GM18907 (cell line): ENCODE measurements around the gene NSD2.

Source experiments
- ATAC-seq: cut with Tn5 transposase; IDR thresholded peaks from one replicate; pipeline ENCODE4 v1.9.1; 2021; ENCODE audit warnings: mild to moderate bottlenecking, moderate library complexity; ENCODE audit not compliant: unreplicated experiment

Gene NSD2

DNA sequence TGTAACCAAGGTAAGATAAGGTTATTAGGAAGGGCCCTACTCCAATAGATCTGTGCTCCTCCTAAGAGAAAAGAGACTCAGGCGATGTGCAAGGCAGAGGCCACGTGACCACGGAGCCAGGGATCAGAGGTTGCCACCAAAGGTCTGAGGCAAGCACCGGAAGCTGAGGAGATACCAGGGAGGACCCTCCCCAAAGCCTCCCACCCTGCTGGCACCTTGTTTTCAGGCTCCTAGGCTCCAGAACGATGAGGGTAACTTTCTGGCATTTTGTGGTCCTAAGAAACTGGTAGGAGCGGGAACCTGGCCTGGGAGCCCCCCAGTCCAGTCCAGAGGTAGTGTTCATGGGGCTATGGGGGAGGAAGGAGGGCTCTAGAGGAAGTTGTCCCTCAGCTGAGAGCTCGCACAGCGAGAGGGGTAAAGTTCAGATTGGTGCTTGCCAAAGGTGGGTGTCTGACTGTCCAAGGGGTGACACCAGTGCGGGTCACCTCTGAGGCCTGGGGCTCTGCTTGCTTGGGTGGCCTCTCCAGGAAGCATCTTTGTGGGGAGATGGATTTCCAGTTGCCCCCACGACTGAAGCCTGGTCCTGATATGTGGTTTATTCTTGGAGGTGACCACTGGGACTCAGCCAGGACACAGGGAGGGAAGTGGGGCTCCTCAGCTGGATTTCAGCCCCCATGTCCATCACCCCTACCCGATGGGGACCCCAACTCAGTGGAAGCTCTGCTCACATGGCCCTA, 7.7 kb upstream of the NSD2 start:
- no peak for ATAC-seq

DNA sequence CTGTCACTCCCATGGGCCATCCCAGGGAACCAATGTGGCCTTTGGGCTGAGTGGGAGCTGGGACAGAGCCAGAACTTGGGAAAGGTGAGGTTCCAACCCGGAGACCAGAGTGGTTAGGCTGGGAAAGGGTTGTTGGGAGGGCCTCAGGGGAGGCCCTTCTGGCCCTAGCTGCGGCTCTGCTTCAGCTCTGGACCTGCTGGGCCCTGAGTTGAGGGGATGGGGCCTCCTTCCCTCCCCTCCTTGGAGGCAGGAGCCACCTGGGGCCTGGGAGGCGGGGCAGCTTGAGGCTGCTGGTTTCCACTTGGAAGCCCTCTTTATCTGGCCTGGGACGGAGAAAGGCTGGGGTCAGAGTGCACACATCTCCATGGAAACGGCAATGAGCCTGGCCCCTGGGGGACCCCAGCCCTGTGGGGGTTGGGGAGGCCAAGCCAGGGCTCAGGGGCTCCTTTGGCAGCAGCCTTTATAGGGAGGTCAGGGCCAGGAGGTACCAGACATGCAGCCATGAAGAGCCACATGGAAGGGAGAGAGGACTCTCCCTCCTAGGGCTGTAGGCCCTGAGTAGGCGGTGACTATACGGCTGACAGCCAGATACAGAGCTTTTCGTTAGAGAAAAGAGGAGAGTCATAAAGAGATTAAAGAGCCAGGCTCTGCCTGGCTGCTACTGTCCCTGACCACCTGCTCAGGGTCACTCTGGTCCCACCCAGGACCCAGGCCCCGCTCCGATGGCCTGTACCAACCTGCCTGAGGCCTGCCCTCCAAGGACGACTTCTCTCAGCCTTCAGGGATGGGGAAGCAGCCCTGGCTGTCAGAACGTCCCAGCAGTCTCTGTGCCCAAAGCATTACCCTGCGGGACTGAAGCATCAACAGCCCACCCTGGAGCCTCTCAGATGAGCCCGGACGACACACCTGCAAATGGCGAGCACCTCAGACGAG, 6.9 kb upstream of the NSD2 start:
- no peak for ATAC-seq

DNA sequence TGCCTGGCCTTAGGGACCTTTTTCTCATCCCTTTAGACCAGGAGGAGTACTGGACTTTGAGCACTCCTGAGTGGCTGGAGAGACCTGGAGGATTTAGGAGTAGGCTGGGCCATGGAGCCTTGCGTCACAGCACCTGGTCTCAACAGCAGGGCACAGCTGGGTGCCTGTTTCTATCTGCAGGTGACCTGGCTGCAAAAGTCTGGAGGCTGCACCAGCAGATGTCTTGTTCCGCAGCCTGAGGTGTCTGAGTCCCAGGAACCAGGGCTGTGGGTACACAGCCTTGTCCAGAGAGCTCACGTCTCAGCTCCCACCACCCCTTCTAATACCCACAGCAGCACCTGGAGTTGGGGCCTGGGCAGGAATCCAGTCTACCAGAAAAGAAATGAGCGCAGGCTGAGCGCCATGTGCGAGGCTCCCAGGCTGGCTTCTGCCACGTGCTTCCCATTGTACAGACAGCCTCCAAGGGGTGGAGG, 5.0 kb upstream of the NSD2 start:
- ATAC-seq, result no peak

DNA sequence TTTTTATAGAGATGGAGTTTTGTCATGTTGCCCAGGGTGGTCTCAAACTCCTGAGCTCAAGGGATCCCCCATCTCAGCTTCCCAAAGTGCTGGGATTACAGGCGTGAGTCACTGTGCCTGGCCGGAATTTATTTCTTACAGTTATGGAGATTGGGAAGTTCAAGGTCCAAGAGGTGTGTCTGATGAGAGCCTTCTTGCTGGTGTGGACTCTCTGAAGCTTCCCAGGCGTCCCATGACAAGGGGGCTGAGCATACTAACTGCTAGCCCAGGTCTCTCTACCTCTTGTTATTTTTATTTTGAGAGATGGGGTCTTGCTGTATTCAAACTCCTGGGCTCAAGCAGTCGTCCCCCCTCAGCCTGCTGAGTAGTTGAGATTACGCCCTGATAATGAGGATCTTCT, 2.9 kb upstream of the NSD2 start:
- ATAC-seq, result no peak

DNA sequence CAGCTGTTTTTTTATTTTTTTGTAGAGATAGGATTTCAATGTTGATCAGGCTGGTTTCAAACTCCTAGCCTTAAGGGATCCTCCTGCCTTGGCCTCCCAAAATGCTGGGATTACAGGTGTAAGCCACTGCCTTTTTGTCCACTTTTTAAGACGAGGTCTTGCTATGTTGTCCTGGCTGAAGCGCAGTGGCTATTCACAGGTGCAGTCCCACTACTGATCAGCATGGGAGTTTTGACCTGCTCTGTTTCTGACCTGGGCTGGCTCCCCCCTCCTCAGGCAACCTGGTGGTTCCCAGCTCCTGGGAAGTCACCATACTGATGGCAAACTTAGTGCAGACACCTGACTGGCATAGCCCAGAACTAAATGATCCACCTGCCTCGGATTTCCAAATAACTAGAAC, 2.3 kb upstream of the NSD2 start:
- no peak for ATAC-seq

DNA sequence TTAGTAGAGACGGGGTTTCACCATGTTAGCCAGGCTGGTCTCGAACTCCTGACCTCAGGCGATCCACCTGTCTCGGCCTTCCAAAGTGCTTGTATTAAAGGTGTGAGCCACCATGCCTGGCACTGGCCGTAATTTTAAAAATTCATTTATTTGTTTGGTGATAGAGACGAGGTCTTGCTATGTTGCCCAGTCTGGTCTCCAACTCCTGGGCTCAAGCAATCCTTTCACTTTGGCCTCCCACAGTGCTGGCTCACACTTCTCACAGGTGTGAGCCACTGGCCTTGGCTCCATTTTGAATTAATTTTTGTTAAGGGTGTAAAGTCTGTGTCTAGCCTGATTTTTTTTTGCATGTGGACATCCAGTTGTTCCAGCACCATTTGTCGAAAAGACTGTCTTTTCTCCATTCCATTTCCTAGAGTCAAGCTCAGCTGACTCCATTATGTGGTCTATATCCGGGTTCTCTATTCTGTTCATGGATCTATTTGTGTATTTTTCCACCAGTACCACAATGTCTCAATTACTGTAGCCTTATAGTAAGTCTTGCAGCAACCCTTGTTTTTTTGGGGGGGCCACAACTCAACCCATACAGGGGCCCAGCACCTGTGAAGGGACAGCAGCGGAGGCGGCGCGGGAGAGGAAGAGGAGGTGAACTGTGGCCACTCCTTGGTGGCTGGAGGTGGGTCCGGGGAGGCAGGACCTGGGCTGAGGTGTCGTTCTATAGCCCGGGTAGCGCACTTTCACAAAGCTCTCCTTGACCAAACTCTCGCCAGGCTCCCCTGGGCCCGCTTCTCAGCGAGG, 1.5 kb upstream of the NSD2 start:
- peak; percentile 18 for ATAC-seq

DNA sequence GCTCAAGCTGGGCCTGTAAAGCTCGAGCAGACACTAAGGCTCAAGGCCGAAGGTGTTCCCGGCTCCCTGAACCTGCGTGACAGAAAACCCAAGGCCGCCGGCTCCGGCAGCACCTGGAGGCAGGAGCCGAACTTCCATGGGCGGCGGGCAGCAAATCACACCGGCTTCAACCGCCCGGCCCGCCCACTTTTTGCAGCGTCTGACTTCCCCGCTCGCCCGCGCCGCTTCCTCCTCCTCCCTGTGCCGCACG, 940 bp upstream of the NSD2 start:
- peak; percentile 63 for ATAC-seq

DNA sequence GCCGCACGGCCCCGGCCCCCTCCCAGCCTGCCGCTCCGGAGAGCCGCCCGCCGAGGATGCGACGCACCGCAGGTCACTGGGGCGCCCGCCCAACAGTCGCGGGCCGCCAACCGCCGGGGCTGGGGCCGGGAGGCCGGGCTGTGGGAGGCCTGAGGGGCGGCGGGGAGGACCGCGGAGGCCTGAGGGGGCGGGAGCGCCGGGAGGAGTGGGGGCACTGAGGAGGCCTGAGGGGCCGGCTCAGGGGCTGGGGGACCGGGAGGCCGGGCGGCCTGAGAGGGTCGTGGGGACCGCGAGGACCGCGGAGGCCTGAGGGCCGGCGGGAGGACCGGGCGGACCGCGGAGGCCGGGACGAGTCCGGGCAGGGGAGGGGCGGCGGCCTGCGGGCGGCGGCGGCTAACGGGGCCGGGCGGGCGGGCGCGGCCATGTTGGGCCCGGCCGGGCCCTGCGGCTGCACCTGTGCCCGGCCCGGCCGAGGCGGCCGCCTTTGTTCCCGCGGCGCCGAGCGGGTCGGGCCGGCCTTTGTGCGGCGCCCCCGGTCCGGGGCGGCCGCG, 353 bp downstream of the NSD2 start:
- ATAC-seq, result peak; percentile 20

DNA sequence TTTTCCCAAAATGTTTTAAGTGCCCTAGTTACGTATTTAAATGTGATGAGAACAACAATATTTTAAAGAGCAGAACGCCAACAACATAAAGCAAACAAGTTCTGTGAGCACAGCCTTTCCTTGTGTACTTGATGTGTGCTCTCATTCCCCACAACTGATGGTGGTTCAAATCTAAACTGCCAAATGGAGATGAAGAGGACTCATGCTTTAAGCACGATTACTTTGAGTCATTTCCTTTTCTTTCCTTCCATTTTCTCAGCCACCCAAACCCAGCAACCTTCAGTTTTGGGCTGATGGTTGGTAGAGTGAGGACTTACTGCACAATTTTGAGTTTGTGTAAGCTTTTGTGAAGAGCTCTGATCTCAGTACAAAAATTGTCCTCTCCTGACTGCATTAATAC, 1.7 kb downstream of the NSD2 start:
- ATAC-seq, result no peak

DNA sequence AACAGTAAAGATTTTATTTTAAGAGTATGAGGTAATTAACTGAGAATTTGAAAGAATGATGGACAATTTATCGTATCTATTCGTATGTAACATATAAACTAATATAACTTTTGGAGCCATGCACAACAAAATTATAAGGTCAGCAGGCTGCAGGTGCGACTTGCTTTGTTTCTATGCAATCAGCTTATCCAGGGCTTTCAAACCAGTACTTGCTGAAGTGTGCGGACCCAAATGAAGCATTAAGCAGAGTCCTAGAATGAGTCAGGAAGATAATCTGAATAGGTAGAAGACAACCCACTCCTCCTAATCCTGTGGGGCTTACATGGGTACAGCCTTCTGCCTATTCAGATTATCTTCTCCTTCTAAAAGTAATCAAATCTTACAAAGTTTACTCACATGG, 2.1 kb downstream of the NSD2 start:
- no peak for ATAC-seq

DNA sequence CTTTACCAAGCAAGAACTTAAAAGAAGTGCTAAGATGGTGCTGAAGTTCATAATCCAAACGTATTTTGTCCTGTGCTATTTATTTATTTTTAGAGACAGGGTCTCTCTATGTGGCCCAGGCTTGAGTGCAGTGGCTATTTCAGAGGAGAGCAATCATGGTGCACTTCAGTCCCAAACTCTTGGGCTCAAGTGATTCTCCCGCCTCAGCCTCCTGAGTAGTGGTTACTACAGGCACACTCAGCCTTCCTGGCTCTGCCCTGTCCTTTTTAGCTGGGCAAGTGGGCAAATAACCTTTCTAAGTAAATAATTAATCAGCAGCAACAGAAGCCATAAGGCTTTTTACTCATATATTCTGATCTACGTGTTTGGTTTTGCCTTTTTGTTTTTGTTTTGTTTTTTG, 2.6 kb downstream of the NSD2 start:
- no peak for ATAC-seq

DNA sequence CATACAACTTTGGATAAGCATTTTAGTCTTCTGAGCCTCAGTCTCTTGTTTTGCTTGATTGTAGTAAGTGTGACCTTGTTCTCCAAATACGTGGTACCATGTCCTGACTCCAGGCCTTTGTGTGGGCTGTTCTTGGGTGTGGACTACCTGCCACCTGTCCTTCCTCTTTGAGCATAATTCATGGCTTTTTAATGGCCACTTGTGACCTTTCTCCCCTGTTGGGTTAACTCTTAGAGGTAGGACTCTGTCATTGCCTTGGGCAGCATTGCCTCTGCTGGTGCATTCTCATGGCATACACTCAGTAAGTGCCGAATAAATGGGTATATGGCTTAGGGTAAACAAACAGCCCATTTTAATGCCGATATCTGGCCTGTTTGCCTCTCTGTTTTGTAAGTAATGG, 3.0 kb downstream of the NSD2 start:
- ATAC-seq, result no peak

DNA sequence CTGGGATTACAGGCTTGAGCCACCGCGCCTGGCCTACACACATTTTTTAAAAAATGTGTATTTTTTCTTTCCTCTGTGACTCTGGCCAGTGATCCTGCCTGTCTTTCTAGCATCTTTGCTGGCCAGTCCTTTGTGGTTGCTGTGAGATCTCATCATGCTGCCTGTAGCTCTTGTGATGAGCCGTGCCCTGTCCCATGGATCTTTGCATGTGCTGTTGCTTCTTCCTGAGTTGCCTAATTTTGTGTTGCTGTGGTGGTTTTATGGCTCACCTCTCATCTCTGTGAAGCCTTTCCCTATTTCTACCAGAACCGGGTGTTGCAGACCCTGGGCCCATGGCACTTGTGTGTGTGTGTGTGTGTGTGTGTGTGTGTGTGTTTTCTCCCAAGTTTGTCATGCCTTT, 8.3 kb downstream of the NSD2 start:
- ATAC-seq, result no peak

DNA sequence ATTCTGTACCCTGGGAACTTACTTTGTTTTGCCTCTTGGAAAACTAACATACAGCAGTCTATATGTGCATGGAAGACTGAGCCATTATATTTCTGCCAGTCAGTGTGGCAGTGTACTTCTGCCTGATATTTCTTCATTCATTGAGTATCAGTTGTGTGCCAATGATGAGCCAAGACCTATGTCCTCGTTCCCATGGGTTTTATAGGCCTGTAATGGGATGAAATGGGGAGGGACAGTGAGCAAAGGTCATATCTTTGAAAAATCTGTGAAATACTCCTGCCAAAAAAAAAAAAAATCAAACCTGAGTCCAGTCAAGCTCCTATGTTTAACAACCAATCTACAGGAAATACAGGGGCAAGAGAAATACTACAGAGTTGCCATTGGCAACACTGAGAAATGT, 9.1 kb downstream of the NSD2 start:
- no peak for ATAC-seq

DNA sequence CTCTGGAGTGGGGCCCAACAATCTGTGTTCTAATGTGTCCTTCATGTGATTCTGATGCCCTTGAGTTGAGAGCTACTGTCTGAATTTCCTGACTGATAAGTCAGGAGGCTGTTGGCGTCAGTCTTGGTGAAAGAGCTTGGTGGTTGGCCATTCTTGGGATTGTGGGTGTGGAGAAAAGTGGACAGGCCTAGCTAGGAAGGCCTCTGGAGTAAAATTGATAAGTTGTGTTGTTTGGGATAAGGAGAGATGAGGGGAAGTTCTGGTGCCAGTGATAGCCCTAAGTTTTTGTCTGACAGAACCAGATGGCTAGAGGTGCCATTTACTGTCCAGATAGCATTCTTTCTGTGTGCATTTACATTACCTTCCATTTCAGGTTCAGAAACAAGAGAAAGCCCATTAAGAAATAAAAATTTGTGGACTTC, 11.7 kb downstream of the NSD2 start:
- no peak for ATAC-seq

DNA sequence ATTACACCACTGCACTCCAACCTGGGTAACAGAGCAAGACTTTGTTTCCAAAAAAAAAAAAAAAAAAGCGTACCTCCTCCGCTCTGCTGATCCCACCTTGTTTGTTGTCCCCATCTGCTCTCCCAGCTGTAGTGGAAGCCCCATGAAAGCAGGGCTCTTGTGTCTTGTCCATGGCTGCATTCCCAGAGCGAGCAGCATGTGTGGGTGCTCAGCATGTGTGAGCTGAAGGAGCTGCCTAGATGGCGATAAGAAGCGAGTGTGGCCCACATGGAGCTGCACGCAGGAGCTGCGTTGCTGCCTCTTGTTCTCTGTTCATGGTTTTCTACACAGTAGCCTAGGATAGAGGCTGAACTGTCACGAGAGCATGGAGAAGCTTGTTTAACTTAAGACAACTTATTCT, 12.4 kb downstream of the NSD2 start:
- ATAC-seq, result no peak

DNA sequence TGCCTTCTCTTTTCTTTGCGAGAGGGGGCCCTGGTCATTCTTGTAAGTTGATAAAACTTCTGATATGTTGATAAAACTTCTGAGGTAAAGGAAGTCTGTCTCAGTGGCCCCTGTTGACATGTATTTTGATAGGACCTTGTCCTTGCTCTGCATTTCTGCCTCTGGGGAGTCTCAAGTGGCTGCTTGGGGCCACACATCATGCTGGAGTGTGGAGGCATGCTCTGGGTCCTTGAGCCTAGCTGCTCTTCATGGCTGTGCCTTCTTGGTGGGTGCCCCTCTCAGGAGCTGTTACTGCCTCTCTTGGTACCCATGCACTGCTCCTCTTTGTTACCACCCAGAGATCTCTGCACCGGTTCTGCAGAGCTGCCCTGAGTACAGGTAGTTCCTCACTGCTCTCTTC, 14.2 kb downstream of the NSD2 start:
- ATAC-seq, result no peak

DNA sequence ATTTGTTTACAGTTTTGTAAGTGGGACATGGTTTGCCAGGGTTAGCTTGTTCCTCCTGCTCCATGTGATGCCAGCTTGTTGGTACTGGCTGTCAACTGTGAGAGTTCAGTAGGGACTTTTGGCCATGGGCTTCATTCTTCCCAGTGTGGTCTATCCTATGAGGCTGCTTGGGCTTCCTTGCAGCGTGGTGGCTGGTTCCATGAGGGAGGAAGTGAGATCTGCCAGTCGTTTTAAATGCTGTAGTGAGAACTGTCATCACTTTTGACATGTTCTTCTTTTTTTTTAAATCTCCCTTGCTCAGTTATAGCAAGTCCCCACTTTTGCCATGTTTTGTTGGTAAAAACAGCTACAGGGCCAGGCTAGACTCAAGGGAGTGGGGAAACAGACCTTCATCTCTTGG, 15.9 kb downstream of the NSD2 start:
- ATAC-seq, result no peak

DNA sequence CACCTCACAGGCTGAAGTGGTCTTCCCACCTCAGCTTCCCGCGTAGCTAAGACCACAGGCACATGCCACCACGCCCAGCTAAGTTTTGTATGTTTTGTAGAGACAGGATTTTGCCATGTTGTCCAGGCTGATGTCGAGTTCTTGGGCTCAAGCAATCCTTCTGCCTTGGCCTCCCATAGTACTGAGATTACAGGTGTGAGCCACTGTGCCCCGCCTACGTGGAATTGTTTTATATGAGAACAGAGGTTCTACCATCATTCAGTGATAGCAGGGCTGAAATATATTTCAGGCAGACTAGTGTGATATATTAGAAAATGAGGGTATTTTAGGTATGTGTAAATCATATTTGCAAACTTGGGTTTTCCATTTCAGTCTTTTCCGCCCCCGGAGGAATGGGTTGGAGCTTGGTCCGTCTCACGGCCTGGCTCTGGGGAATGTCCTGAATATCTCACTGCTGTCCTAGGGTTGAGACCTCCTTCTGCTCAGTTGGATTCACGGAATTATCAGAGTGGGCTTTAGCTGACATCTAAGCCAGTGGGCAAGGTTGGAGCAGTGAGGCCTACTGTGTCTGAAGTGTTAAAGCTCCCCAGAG, 19.9 kb downstream of the NSD2 start:
- no peak for ATAC-seq

DNA sequence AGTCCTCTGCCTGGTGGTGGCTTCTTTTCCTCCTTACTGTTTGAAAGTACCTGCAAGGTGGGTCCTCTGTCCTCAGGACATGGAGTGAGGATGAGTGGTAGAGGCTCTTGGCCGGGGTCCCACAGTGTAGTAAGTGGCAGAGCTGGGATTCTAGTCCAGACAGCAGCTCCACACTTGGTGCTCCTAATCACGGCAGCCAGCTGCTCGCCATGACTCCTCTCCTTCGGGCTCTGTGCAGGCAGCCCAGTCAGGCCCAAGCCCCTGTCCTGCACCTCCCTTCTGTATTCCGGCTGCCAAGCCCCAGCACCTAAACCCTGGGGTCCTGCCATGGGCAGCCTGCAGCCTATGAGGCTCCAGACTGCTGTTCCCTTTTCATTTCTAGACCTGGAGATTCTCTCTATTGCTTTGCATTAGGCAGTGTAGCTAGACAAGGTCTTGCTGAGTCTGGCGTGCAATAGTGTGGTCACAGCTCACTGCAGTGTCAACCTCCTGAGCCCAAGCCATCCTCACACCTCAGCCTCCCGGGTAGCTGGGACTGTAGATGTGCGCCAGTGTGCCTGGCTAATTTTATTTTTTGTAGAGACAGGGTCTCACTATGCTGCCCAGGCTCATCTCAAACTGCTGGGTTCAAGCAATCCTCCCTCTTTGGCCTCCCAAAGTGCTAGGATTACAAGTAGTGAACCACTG, 24.9 kb downstream of the NSD2 start:
- ATAC-seq, result no peak

DNA sequence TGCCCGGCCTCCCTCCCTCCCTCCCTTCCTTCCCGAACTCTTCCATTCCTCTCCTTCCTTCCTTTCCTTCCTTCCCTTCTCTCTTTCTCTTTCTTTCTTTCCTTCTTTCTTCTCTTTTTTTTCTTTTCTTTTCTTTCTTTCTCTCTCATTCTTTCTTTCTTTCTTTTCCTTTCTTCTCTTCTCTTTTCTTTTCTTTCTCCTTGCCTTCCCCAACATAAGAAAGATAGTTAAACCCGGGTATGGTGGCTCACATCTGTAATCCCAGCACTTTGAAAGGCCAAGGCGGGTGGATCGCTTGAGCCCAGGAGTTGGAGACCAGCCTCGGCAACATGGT, 25.4 kb downstream of the NSD2 start:
- no peak for ATAC-seq
